GM18508 (cell line): Measurements from ENCODE around the gene ATP13A4.

ENCODE experiments used
- ATAC-seq: cut with Tn5 transposase; IDR thresholded peaks from one replicate; pipeline ENCODE4 v1.9.1; 2021; ENCODE audit warnings: moderate number of reproducible peaks; ENCODE audit not compliant: insufficient read depth, unreplicated experiment

The ATP13A4 gene

GRCh38 chr3:193502871-193503270, 51.8 kb downstream of the ATP13A4 start:
- no peak for ATAC-seq

GRCh38 chr3:193499801-193500485, 54.8 kb downstream of the ATP13A4 start:
- no peak for ATAC-seq

- ATAC-seq: no peak
Measured at GRCh38 chr3:193499136-193499770, 55.4 kb downstream of the ATP13A4 start.

GRCh38 chr3:193498215-193498614, 56.5 kb downstream of the ATP13A4 start:
- ATAC-seq: no peak

- no peak for ATAC-seq
Measured at GRCh38 chr3:193496658-193497057, 58.0 kb downstream of the ATP13A4 start.

- ATAC-seq: no peak
Measured at GRCh38 chr3:193491026-193491425, 63.7 kb downstream of the ATP13A4 start.

- no peak for ATAC-seq
Measured at GRCh38 chr3:193490580-193490979, 64.1 kb downstream of the ATP13A4 start.

- no peak for ATAC-seq
Measured at GRCh38 chr3:193489949-193490348, 64.7 kb downstream of the ATP13A4 start.

- ATAC-seq: no peak
Measured at GRCh38 chr3:193488741-193489140, 66.0 kb downstream of the ATP13A4 start.

GRCh38 chr3:193483988-193484539, 70.6 kb downstream of the ATP13A4 start:
- no peak for ATAC-seq

GRCh38 chr3:193481436-193481835, 73.3 kb downstream of the ATP13A4 start:
- no peak for ATAC-seq

GRCh38 chr3:193474446-193474845, 80.2 kb downstream of the ATP13A4 start:
- ATAC-seq: no peak

DNA sequence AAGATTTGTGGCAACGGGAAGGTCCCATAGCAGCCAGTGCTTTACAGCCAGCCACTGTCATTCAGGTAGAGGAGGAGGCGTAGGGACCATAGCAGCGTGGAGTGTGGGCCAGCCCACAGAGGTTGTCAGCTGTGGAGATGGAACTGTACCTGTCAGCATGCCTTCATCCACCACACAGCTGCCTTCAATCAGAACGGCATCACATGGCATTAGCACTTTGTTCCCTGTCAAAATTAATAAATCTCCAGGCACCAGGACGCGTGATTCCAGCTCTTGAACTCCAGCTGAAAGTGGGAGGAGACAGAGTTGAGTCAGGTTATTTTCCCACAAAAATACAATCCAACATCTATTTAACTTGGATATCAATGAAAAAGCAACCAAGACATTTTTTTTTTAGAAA, 84.0 kb downstream of the ATP13A4 start:
- no peak for ATAC-seq

- no peak for ATAC-seq
Measured at GRCh38 chr3:193465992-193466608, 88.6 kb downstream of the ATP13A4 start.

DNA sequence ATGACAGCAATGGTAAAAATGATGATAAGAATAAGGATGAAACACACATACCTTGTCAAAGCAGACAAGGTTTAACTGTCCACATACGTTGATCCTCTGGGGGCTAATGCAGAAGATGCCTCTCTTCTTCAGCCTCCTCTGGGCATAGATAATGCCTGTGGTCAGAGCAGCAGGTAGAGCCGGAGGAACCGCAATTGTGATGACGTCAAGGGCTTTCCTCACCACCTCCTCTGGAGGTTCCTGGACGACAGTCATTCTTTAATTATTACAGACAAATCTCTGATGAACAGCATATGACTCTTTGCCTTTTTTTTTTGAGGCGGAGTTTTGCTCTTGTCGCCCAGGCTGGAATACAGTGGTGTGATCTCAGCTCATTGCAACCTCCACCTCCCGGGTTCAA, 89.8 kb downstream of the ATP13A4 start:
- no peak for ATAC-seq

GRCh38 chr3:193457526-193457925, 97.2 kb downstream of the ATP13A4 start:
- no peak for ATAC-seq

DNA sequence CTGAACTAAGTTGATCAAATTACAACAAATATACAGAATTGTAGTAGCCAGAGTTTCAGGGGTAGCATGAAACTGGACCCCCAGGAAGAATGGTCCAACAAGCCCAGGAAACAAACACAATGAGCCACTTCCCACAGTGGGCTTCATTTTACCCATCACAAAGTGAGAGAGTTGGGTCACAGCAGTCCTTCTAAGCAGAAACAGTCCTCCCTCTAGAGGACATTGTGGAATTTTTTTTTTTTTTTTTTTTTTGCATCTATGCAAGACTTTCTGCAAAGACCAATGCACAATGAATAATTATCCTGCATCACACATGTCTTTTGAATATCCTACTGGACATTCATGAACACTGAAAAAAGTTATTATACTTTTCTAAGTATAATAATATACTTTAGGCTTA, 102.4 kb downstream of the ATP13A4 start:
- ATAC-seq: no peak

- no peak for ATAC-seq
Measured at GRCh38 chr3:193451902-193452301, 102.8 kb downstream of the ATP13A4 start.

GRCh38 chr3:193446965-193447602, 107.6 kb downstream of the ATP13A4 start:
- ATAC-seq: no peak

GRCh38 chr3:193439423-193439822, 115.3 kb downstream of the ATP13A4 start:
- ATAC-seq: no peak
